GM12801 (cell line): Measurements from ENCODE around the gene HOMER1.

Experiments used
- CTCF ChIP-seq: IDR thresholded peaks from one replicate; pipeline ENCODE4 v1.5.1; 2011; ENCODE audit warnings: control low read depth; ENCODE audit not compliant: insufficient read length; ENCODE audit errors: extremely low read depth

The HOMER1 gene

GRCh38 chr5:79333852-79334557 lies 179.9 kb downstream of the HOMER1 start:
- no peak for TF ChIP-seq CTCF

- no peak for TF ChIP-seq CTCF
Observed at GRCh38 chr5:79330071-79330470, 183.9 kb downstream of the HOMER1 start.

GRCh38 chr5:79329453-79329852 lies 184.5 kb downstream of the HOMER1 start:
- TF ChIP-seq CTCF, result no peak
